ENCODE results near the gene NGLY1.

NGLY1 gene

DNA sequence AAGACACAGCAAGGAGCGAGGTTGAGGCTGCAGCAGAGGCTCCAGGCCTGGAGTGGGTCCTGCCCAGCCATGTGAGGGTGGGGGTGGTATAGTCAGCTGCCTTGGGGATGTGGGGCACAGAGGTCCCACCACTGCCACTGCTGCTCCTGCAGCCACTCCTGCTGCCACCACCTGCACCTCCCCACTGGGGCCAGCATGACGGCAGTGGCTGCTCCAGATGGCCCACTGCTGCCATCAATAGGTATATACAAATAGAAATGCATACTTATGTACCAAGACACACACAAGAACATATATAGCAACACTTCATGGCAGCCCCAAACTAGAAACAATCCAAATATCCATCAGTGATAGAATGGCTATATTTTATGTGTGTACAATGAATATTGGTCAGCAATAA, 108.6 kb downstream of the NGLY1 start:
- H3K9ac ChIP-seq (ENCODE audit: low read length), result no peak overlapping the region
- H3K4me1 ChIP-seq (ENCODE audit: control insufficient read depth, insufficient read depth, low read length), result no peaks in the 10 kb centered on the region
- H3K36me3 ChIP-seq (ENCODE audit: control insufficient read depth, insufficient read depth, low read length), result no peaks in the 10 kb centered on the region
- H3K4me3 ChIP-seq (ENCODE audit: low read length), result no peak overlapping the region
- H3K9me3 ChIP-seq (ENCODE audit: control insufficient read depth, low read length), result no peaks in the 10 kb centered on the region
- H3K27me3 ChIP-seq (ENCODE audit: control insufficient read depth, insufficient read depth, low read length), result no peaks in the 10 kb centered on the region

DNA sequence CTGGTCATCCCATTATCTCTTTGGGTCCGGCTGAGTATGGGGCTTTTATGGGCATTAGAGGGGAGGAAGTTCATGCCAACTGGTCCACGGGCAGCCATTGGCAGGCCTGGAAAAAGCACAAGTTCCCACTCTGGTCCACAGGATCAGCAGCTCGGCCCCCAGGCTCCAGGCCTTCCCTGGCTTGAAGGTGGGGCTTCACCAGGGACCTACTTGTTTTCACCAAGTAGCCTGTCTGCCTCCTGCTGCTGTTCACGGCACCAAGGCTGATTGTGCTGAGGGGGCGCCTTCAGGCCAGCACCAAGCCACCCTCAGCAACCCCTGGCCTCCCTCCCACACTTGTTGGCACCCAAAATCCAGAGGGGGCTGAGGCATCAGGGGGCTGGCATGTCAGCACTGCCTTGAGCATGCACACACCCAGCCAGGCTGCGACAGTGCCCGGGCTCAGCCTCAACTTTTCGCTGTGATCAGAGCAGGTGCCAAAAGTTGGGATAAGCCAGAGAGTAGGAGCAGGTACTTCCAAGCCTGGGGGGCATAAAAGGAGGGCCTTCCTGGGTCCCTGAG, 109.4 kb downstream of the NGLY1 start:
- H3K36me3 ChIP-seq (ENCODE audit: control insufficient read depth, insufficient read depth, low read length), result no peaks in the 10 kb centered on the region
- H3K4me3 ChIP-seq (ENCODE audit: low read length), result no peak overlapping the region
- no peak overlapping the region for H3K9ac ChIP-seq (ENCODE audit: low read length)
- H3K27me3 ChIP-seq (ENCODE audit: control insufficient read depth, insufficient read depth, low read length), result no peaks in the 10 kb centered on the region
- no peaks in the 10 kb centered on the region for H3K4me1 ChIP-seq (ENCODE audit: control insufficient read depth, insufficient read depth, low read length)
- no peaks in the 10 kb centered on the region for H3K9me3 ChIP-seq (ENCODE audit: control insufficient read depth, low read length)

Measured in mucosa of stomach (tissue), 1 donor.